ENCODE results near the gene PCGF2.

Gene PCGF2

DNA sequence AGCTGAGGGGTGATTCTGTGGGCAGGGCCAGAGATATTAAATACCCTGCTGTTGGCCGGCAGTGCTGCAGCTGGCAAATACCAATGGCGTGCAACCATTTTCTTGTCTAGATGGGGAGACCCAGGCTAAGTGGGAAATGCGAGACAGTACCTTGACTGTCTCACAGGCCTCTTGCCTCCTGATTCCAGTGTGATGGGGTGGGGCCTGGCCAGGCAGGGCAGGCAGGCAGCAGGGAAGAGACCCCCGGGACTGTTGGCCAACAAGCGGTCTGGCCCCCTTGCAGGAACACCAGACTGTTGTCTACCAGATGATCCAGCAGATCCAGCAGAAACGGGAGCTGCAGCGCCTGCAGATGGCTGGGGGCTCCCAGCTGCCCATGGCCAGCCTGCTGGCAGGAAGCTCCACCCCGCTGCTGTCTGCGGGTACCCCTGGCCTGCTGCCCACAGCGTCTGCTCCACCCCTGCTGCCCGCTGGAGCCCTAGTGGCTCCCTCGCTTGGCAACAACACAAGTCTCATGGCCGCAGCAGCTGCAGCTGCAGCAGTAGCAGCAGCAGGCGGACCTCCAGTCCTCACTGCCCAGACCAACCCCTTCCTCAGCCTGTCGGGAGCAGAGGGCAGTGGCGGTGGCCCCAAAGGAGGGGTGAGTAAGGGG lies 23.7 kb downstream of the PCGF2 start:
- TF ChIP-seq, protein P1, sequence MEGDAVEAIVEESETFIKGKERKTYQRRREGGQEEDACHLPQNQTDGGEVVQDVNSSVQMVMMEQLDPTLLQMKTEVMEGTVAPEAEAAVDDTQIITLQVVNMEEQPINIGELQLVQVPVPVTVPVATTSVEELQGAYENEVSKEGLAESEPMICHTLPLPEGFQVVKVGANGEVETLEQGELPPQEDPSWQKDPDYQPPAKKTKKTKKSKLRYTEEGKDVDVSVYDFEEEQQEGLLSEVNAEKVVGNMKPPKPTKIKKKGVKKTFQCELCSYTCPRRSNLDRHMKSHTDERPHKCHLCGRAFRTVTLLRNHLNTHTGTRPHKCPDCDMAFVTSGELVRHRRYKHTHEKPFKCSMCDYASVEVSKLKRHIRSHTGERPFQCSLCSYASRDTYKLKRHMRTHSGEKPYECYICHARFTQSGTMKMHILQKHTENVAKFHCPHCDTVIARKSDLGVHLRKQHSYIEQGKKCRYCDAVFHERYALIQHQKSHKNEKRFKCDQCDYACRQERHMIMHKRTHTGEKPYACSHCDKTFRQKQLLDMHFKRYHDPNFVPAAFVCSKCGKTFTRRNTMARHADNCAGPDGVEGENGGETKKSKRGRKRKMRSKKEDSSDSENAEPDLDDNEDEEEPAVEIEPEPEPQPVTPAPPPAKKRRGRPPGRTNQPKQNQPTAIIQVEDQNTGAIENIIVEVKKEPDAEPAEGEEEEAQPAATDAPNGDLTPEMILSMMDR (IDR thresholded peaks at IDR 0.05; ENCODE audit: low read depth, low read length, missing control alignments): no peak
- no peak overlapping the region for H3K4me3 ChIP-seq (replicated peaks; ENCODE audit: low read depth, low read length)
- DNase-seq (ENCODE audit: extremely low read depth, low read depth): no peak

DNA sequence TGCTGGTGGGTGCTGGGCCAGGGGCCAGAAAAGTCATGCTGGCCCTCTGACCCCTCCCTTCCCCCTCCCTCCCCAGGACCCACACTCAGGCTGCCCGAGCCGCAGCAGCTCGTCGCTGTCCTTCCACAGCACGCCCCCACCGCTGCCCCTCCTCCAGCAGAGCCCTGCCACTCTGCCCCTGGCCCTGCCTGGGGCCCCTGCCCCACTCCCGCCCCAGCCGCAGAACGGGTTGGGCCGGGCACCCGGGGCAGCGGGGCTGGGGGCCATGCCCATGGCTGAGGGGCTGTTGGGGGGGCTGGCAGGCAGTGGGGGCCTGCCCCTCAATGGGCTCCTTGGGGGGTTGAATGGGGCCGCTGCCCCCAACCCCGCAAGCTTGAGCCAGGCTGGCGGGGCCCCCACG lies 26.3 kb downstream of the PCGF2 start:
- no peak for DNase-seq (ENCODE audit: extremely low read depth, low read depth)
- H3K4me3 ChIP-seq (replicated peaks; ENCODE audit: low read depth, low read length): no peak overlapping the region
- TF ChIP-seq, protein P1 (IDR thresholded peaks at IDR 0.05; ENCODE audit: low read depth, low read length, missing control alignments): no peak

DNA sequence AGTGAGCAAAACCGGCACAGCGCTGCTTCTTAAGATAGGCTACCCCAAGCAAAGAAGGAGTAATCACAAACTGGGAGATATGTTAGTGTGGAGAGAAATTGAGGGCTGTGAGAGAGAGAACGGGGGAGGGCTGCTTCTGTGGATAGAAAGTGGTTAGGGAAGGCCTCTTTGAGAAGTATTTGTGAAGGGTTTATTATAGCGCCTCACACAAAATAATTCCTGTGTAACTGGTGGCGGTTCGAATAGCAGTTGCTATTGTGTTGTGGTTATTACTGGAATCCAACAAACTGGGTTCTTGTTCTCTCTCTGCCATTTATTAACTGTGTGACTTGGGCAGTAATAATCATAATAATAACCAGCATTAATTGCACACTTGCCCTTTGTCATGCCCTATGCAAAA lies 27.2 kb downstream of the PCGF2 start:
- no peak overlapping the region for H3K4me3 ChIP-seq (replicated peaks; ENCODE audit: low read depth, low read length)
- TF ChIP-seq, protein P1 (IDR thresholded peaks at IDR 0.05; ENCODE audit: low read depth, low read length, missing control alignments): no peak
- DNase-seq (ENCODE audit: extremely low read depth, low read depth): no peak

DNA sequence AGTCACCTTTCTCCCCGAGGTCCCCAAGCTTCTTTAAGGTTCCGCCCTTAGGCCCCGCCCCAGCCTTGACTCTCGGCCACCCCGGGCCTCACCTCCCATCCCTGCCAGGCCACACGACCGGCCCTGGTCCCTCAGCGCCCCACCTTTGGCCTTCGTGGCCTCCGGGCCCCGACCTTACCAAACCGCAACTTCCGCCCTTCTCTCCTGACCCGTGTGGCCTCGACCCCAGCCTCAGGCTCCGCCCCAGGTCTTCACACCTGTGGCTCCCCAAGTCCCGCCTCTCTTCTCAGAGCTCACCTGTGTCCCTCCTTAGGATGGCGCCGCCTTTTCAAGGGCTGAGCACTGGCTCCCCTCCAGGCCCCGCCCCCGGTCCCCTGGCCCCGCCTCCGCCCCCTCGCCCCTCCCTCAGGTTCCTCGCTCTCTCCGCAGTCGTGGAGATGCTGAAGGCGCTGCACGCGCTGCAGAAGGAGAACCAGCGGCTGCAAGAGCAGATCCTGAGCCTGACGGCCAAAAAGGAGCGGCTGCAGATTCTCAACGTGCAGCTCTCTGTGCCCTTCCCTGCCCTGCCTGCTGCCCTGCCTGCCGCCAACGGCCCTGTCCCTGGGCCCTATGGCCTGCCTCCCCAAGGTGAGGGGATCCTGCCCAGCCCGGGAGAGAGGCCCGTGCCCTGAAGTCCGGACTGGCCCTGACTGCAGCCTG lies 28.0 kb downstream of the PCGF2 start:
- no peak overlapping the region for H3K4me3 ChIP-seq (replicated peaks; ENCODE audit: low read depth, low read length)

DNA sequence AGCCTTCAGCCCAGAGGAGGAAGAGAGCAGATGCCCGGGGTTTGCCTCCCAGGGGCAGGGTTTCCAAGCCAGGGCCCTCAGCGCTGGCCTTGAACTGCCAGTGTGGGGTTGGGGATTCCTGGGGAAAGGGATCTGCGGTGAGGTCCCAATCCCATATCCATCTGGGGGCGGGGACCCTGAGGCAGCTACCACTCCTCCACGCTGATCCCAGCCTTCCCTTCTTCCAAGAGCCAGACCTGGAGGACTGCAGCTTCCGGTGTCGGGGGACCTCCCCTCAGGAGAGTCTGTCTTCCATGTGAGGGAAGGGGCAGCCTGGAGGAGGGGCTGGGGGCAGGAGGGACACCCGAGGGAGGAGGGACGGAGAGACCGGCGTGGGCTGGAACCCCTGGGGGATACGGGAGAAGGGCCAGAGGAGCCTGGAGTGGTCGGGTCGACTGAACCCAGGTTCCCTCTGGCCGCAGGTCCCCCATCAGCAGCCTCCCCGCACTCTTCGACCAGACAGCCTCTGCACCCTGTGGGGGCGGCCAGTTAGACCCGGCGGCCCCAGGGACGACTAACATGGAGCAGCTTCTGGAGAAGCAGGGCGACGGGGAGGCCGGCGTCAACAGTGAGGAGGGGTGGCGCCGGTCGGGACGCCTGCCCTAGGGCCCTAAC lies 28.7 kb downstream of the PCGF2 start:
- no peak overlapping the region for H3K4me3 ChIP-seq (replicated peaks; ENCODE audit: low read depth, low read length)
- DNase-seq (ENCODE audit: extremely low read depth, low read depth): no peak
- TF ChIP-seq, protein P1 (IDR thresholded peaks at IDR 0.05; ENCODE audit: low read depth, low read length, missing control alignments): no peak

More for the DNA sequence above, 28.0 kb downstream of the PCGF2 start:
- no peak for DNase-seq (ENCODE audit: extremely low read depth, low read depth)
- TF ChIP-seq, protein P1 (IDR thresholded peaks at IDR 0.05; ENCODE audit: low read depth, low read length, missing control alignments): no peak

DNA sequence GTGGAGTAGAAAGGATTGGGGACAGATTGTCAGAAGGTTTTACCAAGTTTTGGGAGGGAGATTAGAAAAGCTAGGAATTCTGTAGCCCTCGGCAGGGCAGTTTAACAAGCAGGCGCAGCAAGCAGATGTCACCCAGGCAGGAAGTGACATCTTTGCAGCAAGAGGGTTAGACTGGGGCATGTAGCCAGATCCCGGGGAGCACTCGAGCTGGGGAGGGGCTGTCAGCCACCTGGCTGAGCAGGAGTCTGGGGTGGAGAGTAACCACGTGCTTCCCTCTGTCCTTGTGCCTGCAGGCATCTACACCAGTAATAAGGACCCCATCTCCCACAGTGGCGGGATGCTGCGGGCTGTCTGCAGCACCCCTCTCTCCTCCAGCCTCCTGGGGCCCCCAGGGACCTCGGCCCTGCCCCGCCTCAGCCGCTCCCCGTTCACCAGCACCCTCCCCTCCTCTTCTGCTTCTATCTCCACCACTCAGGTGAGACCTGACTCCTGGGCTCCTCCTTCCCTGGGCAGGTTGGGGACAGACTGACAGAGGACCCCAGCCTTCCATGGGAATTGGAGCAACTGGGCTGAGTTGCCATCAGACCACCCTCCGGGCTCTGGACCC lies 30.9 kb downstream of the PCGF2 start:
- no peak overlapping the region for H3K4me3 ChIP-seq (replicated peaks; ENCODE audit: low read depth, low read length)
- TF ChIP-seq, protein P1 (IDR thresholded peaks at IDR 0.05; ENCODE audit: low read depth, low read length, missing control alignments): no peak
- no peak for DNase-seq (ENCODE audit: extremely low read depth, low read depth)

Data from HFF-Myc (cell line).